HG03457 (cell line): ENCODE results near the gene FANCC.

ENCODE experiments used
- ATAC-seq: cut with Tn5 transposase; IDR thresholded peaks from one replicate; pipeline ENCODE4 v1.9.1; 2021; ENCODE audit warnings: moderate number of reproducible peaks; ENCODE audit not compliant: unreplicated experiment

Gene FANCC

GRCh38 chr9:95127249-95128176 lies 190.0 kb downstream of the FANCC start:
- no peak for ATAC-seq

- ATAC-seq: no peak
These were observed 190.8 kb downstream of the FANCC start for GRCh38 chr9:95126739-95127138.

GRCh38 chr9:95125652-95126051 lies 191.9 kb downstream of the FANCC start:
- no peak for ATAC-seq

DNA sequence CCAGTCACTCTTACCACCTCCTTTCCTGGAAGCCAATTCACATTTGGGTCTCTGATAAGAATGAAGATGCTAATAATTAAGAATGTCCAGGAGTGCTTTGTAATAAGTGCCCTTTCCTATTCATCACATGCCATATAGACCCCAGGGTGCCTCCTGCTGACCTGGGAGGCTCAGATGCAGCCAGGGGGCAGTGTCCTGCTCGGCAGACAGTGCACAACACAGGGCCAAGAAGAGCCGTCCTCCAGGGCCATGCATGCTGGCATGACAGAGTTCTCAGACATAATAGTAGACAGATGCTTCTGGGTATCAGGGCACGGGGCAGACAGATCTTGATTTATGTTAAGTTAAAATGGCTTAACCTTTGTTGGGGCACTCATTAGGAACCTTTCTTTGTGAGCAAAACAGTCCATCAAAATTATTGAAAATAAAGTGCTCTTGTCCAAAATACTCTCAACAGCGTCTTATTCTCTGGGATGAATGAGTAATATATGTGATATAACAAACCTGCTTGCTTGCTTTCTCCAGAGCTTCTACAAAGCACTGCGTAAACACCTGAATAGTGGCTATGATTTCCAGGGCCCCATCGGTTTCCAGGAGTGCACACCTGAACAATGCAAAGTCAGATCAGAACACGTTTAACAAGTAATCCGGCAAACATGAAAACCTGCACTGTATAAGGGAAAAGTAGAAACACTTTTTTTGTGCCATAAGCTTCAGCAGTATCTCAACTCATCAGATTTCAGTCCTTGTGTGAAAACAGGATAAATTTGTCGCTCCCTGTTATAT lies 192.7 kb downstream of the FANCC start:
- no peak for ATAC-seq

DNA sequence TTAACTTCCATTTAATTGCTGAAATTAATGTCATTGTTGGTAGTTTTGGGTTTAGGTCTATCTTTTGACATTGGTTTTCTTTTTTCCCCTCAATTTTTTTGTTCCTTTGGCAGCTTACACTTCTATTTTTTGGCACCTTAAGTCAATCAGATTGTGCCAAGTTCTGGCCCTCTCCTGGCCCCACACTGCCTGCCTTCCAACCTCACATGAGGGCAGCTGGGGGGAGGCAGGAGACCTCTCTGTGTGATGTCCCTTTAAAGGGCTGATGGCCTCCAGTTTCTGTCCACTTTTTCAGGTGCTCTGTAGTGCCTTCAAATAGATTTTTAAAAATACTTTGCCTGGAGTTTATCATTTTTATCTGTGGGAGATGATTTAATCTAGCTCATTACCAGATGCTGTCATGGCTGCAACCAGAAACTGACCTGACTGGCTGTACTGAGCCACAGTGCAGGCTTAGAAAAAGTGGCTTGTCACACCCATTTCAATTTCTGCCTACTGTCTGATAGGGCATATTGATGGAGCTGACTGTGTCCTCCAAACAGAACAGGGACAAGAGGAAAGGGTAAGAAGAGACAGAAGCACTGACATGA lies 196.6 kb downstream of the FANCC start:
- no peak for ATAC-seq

DNA sequence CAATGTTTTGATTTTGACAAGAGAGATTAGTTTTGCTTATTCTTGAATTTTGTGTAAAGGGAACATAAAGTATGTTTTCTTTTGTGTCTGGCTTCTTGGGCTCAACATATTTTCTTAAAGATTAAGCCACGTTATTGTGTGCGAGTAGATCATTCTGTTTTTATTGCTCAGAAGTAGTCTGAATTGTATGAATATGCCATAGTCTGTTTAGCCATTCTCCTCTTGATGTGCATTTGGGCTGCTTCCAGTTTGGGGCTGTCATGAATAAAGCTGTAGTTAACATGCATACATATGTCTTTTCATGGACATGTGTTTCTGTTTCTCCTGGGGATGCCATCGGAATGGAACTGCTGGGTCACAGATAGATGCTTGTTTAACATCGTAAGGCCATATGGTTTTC lies 198.9 kb downstream of the FANCC start:
- no peak for ATAC-seq

DNA sequence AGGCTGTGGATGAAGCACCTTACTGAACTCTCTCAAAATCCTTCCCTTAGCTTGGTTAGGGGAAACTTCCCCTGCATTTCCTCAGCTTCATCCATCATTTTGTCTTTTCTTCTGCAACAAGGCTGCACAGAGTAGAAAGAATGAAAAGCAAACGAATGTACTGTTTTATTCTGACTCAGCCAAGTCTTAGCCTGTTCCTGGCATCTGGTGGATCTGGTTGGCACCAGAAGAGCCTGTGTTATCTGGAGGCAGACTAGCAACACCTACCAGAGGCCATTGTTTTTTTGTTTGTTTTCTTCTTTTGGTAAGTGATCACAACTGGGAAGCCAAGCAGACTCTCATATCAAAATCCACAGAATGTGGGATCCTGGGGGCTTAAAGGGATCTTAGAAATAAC lies 200.7 kb downstream of the FANCC start:
- ATAC-seq: no peak

- ATAC-seq: no peak
These were observed 201.3 kb downstream of the FANCC start for GRCh38 chr9:95116002-95116807.

DNA sequence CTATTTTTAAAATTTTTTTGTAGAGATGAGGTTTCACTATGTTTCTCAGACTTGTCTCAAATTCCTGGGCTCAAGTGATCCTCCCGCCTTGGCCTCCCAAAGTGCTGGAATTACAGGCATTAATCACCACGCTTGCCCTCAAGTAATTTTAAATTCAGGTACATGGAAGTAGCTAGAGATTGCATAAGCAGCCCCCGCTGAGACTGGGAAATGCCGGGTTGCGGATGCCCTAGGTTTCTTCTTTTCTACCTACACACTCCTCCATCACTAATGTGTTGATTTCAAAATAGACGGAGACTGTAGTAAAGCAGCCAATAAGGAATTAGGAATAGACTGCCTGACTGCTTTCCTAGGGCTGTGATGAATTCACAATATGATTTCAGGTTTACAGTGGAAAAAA lies 202.4 kb downstream of the FANCC start:
- ATAC-seq: no peak

DNA sequence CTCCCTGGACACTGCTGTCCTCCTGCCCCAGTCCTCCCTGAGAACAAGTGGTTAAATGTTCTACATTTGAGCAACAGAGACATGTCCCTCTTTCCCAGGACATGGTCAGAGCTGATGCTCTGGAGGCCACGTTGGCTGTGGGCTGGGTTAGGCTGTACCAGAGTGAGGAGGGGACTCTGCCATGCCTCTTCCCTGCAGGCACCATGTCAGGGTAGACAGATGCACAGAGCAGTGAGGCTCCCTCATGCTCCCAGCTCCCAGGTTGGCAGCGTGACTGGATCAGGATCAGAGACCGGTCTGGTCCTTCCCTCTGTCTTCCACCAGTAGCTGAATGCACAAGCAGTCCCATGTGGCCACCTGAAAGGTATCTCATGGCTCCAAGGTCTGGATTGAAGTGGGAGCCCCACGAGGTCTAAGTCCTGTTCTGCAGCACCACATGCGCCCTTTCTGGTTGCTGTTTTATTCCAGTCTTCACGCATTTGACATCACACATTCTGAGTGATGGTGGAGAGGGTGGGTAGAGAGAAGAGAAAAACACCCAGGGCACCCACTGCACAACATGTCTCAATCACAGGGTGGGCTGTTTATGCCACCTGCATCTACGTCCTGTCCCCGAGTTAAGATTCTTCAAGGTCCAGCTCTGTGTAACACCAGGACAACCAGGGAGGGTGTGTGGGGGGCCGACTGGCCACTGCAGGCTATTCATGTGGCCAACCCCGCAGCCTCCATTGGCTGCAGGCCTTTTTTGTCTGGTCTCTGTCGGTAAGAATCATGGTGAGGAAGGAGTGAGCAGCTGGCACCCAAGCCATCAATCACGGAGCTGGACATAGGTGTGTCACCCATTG lies 204.9 kb downstream of the FANCC start:
- ATAC-seq: no peak

GRCh38 chr9:95111716-95112115 lies 205.8 kb downstream of the FANCC start:
- ATAC-seq: no peak

DNA sequence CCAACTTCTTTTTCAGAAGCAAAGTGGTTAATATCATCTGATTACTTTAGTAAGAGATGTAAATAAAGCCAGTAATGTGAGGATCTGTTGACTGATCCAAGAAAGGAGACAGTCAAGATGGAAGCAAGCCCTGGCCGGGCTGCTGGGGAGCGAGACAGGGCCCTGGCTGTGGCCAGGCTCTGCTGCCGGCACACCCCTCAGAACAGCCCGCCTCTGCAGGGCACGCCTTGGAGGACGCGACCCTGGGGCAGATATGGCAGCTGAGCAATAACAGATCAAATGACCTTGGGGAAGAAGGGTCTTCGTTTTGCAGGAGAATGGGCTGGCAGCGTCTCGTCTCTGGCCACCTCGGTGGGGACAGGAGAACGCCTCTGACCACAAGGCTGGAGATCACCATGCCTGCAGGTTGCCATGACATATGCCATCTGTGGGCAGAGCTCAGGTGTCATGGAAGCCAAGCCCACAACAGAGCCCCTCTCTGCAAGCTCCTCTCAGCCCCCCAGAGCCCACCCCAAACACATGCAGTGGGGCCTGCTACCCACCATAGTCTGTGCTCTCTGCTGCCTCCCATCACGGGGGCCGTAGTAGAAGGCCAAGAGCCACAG lies 206.5 kb downstream of the FANCC start:
- ATAC-seq: no peak

DNA sequence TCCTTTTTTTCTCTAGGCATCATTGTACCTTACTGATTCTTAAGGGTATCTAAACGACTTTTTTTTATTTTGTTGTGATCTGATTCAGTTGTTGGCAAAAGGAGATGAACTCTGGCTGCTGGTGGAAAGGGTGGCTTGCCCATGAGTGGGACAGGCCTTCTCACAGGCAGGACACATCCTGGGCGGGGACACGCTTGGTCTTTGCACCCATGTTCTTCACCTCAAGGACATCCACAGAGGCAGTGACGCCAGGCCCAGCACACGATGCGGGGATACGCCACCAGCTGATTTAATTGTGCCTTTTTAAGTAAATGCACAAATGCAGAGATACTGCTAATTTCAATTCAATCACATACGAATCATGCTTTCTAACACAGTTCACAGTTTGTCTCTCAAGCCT lies 208.1 kb downstream of the FANCC start:
- ATAC-seq: no peak

GRCh38 chr9:95108777-95109176 lies 208.7 kb downstream of the FANCC start:
- no peak for ATAC-seq

GRCh38 chr9:95107976-95108375 lies 209.5 kb downstream of the FANCC start:
- no peak for ATAC-seq

DNA sequence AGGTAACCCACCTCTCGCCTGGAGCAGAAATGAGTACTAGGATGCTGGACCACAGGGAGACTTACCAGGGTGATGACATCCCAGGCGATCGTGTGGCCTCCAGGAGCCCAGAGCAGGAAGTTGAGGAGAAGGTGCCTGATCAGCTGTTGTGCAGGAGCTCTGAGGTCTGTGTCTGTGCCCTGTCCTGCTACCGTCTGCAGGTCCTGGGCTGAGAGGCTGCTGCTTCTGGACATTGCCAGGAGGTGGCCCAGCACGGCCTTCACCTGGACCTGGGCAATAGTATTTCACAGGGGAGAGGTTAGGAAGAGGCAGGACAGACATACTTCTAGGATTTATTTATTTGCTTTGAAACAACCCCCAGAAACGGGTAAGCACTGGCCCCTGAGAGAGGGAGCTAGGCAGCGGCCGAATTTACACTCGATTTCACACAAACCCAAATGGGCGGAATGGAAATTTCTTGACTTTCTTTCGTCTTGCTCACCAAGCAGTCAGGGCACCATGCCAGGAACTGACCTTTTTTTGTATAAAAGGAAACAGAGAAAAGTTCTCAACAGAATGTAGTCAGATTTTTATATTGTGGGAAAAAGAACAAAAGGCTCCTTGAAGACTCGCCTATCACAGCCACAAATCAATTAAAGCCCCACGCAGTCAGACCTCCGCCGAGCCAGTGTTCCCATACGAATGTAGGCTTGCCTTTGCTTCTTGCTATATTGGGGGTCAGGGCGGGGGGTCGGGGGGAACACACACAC lies 210.3 kb downstream of the FANCC start:
- ATAC-seq: no peak

DNA sequence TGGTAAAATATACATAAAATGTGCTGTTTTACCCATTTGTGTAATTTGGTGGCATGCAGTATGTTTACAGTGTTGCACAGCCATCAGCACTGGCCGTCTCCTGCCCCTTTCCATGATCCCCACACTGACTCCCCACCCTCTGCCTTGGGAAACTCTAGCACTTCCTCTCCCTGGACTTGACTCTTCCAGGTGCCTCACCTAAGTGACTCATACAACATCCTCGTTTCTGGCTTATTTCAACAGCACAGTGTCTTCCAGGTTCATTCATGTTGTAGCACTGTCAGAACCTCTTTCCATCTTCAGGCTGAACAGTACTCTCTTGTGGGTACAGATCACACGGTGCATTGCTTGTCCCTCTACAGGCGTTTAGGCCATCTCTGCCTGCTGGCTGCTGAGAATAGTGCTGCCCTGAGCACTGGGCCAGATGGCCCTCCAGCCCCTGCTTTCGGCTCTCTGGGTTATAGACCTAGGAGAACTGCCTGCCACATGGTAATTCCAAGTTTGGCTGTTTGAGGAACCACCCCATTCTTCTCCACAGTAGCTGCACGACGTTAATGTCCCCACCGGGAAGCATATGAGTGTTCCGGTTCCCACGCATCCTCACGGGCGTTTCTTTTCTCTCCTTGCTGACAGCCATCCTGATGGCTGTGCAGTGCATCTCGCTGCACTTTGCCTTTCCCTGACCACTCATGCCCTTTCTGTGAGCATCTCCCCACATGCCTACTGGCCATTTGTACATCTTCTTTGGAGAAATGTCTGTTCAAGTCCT lies 211.8 kb downstream of the FANCC start:
- no peak for ATAC-seq

- no peak for ATAC-seq
These were observed 212.5 kb downstream of the FANCC start for GRCh38 chr9:95104980-95105379.
